GM18505 (cell line): ENCODE data around the gene CBX4.

Experiments
- ATAC-seq: cut with Tn5 transposase; IDR thresholded peaks from one replicate; pipeline ENCODE4 v1.9.1; 2021; ENCODE audit not compliant: unreplicated experiment
- POLR2A ChIP-seq: IDR thresholded peaks from 4 replicates; pipeline ENCODE4 v1.6.1; 2011; ENCODE audit warnings: borderline replicate concordance; ENCODE audit not compliant: insufficient read depth, insufficient read length; ENCODE audit errors: extremely low read depth

CBX4 gene

GRCh38 chr17:79797492-79798298 is 41.5 kb downstream of the CBX4 start:
- TF ChIP-seq POLR2A, result no peak
- ATAC-seq, result no peak

- peak; percentile 61 for TF ChIP-seq POLR2A
- ATAC-seq, result peak; percentile 76
These were observed 42.3 kb downstream of the CBX4 start, which contains the start of gene CBX8 for GRCh38 chr17:79796763-79797491. TSS of gene CBX8 (minus strand) at chr17:79797077. CDS start at chr17:79796998, 79 bp downstream.

- ATAC-seq, result peak; percentile 2
- no peak for TF ChIP-seq POLR2A
These were observed 42.8 kb downstream of the CBX4 start for GRCh38 chr17:79796444-79796762.

GRCh38 chr17:79795795-79796443 is 43.3 kb downstream of the CBX4 start:
- ATAC-seq, result no peak
- no peak for TF ChIP-seq POLR2A

GRCh38 chr17:79794659-79795511 is 44.4 kb downstream of the CBX4 start:
- ATAC-seq, result no peak
- no peak for TF ChIP-seq POLR2A

- ATAC-seq, result no peak
- TF ChIP-seq POLR2A, result no peak
These were observed 45.3 kb downstream of the CBX4 start for GRCh38 chr17:79793924-79794304.

GRCh38 chr17:79792984-79793923 is 46.0 kb downstream of the CBX4 start:
- no peak for TF ChIP-seq POLR2A
- no peak for ATAC-seq

GRCh38 chr17:79792341-79792871 is 46.8 kb downstream of the CBX4 start:
- TF ChIP-seq POLR2A, result no peak
- no peak for ATAC-seq

- no peak for TF ChIP-seq POLR2A
- ATAC-seq, result no peak
These were observed 47.5 kb downstream of the CBX4 start for GRCh38 chr17:79791735-79792161.

- no peak for ATAC-seq
These were observed 48.2 kb downstream of the CBX4 start for GRCh38 chr17:79790805-79791734.

GRCh38 chr17:79789943-79790804 is 49.1 kb downstream of the CBX4 start:
- TF ChIP-seq POLR2A, result no peak
- no peak for ATAC-seq

More at GRCh38 chr17:79790805-79791734, 48.2 kb downstream of the CBX4 start:
- no peak for TF ChIP-seq POLR2A
